Prostate gland (tissue), 2 donors: ENCODE data around the gene CFAP97D2.

Experiments
- POLR2AphosphoS5 ChIP-seq: sonication (generic); formaldehyde crosslinking; IDR thresholded peaks from one replicate; pipeline ENCODE4 v1.6.1; 2017; ENCODE audit warnings: antibody characterized with exemption
- TF ChIP-seq, protein P1 (sequence below), 4 experiments: fragments of 200-600 bp in 2 of 4; fragments of 450-650 bp in 2 of 4; sonication (generic) in 2 of 4; IDR thresholded peaks; 1 replicate in 3 of 4; 2 replicates in 1 of 4; pipeline ENCODE4 v1.5.1; 2016 to 2019; ENCODE audit warnings: antibody characterized with exemption in 4 of 4, mild to moderate bottlenecking in 2 of 4, moderate library complexity in 2 of 4

DNA sequence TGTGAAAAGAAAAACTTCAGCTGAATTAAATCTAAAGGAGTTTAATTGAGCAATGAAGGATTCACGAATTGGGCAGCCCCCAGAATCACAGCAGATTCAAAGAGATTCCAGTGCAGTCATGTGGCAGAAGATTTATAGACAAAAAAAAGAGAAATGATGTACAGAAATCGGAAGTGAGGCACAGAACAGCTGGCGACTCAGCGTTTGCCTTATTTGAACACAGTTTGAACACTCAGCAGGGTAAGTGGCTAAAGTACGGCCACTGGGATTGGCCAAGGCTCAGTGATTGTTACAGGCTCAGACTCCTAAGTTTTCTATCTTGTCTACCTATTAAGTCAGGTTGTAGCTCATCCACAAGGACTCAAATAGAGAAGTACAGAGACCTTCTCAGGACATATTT, 11.6 kb upstream of the CFAP97D2 start:
- no peak for TF ChIP-seq POLR2AphosphoS5
- TF ChIP-seq, protein P1, sequence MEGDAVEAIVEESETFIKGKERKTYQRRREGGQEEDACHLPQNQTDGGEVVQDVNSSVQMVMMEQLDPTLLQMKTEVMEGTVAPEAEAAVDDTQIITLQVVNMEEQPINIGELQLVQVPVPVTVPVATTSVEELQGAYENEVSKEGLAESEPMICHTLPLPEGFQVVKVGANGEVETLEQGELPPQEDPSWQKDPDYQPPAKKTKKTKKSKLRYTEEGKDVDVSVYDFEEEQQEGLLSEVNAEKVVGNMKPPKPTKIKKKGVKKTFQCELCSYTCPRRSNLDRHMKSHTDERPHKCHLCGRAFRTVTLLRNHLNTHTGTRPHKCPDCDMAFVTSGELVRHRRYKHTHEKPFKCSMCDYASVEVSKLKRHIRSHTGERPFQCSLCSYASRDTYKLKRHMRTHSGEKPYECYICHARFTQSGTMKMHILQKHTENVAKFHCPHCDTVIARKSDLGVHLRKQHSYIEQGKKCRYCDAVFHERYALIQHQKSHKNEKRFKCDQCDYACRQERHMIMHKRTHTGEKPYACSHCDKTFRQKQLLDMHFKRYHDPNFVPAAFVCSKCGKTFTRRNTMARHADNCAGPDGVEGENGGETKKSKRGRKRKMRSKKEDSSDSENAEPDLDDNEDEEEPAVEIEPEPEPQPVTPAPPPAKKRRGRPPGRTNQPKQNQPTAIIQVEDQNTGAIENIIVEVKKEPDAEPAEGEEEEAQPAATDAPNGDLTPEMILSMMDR (IDR thresholded peaks at IDR 0.05): no peak
